K562 (cell line): Measurements from ENCODE around the gene TSC22D1.

ENCODE experiments used
- CEBPB ChIP-seq: fragments of 450-650 bp; IDR thresholded peaks from 2 replicates; pipeline ENCODE4 v1.6.1; 2016; ENCODE audit warnings: missing genetic modification characterization, missing compliant biosample characterization
- FOXK1 ChIP-seq: sonication (generic); formaldehyde crosslinking; IDR thresholded peaks from 2 replicates; pipeline ENCODE4 v1.8.0; 2022; ENCODE audit warnings: missing genetic modification reagents, mild to moderate bottlenecking, borderline replicate concordance
- MYBL2 ChIP-seq, 2 experiments: fragments of 450-650 bp in 1 of 2; sonication (generic) in 1 of 2; formaldehyde crosslinking in 1 of 2; IDR thresholded peaks; 2 replicates each; pipeline versions ENCODE4 v1.6.1 to v1.8.1; 2017 to 2022; ENCODE audit warnings: borderline replicate concordance in 1 of 2, inconsistent platforms in 1 of 2, low read depth in 1 of 2, mild to moderate bottlenecking in 1 of 2, missing genetic modification reagents in 1 of 2, moderate library complexity in 1 of 2
- SAFB2 ChIP-seq: fragments of 200-400 bp; formaldehyde crosslinking; IDR thresholded peaks from 2 replicates; pipeline ENCODE4 v1.6.1; 2018; ENCODE audit warnings: borderline replicate concordance, low read length, low read depth, moderate library complexity; ENCODE audit not compliant: severe bottlenecking

GRCh38 chr13:44403461-44404056 is 172.6 kb downstream of the TSC22D1 start:
- TF ChIP-seq SAFB2, result no peak
- no peak for TF ChIP-seq CEBPB (tag)
- no peak for TF ChIP-seq MYBL2 (IDR thresholded peaks at IDR 0.05; ENCODE audit: low read depth)
- TF ChIP-seq MYBL2 (CRISPR knock-in tag; IDR thresholded peaks at IDR 0.05; ENCODE audit: borderline replicate concordance), result no peak
- no peak for TF ChIP-seq FOXK1 (CRISPR knock-in tag)
